Thymus (tissue), 11 donors: ENCODE measurements around the gene LAMP5. TPM values are rescaled to one million over a fixed set of nuclear protein-coding genes. Genes with fewer than 3 reads are reported as not detected.

Source experiments
- DNase-seq, 9 donors: peaks; one replicate each; pipeline ENCODE4 v3.0.0-alpha.2; 2013; ENCODE audit warnings: low spot score in 9 of 9, low read depth in 6 of 9, missing footprints in 1 of 9
- H3K27ac ChIP-seq, 2 donors: one replicate each; pipeline ENCODE4 v1.5.1; 2013; ENCODE audit warnings: control low read depth in 1 of 2, low read depth in 1 of 2, low read length in 1 of 2, mild to moderate bottlenecking in 1 of 2, moderate library complexity in 1 of 2
- H3K27me3 ChIP-seq, 2 donors: one replicate each; pipeline ENCODE4 v1.5.1; 2013; ENCODE audit warnings: low read length in 1 of 2; ENCODE audit not compliant: control insufficient read depth in 2 of 2, insufficient read depth in 1 of 2
- H3K36me3 ChIP-seq, 2 donors: one replicate each; pipeline ENCODE4 v1.5.1; 2013; ENCODE audit warnings: low read length in 1 of 2, mild to moderate bottlenecking in 1 of 2, moderate library complexity in 1 of 2; ENCODE audit not compliant: control insufficient read depth in 2 of 2, insufficient read depth in 2 of 2
- H3K4me1 ChIP-seq, 2 donors: one replicate each; pipeline ENCODE4 v1.5.1; 2013; ENCODE audit warnings: low read length in 2 of 2; ENCODE audit not compliant: control insufficient read depth in 2 of 2, insufficient read depth in 2 of 2
- H3K4me3 ChIP-seq, 2 donors: one replicate each; pipeline ENCODE4 v1.5.1; 2013; ENCODE audit warnings: low read length in 2 of 2, control low read depth in 1 of 2, mild to moderate bottlenecking in 1 of 2
- H3K9me3 ChIP-seq, 2 donors: one replicate each; pipeline ENCODE4 v1.5.1; 2013; ENCODE audit warnings: low read length in 1 of 2, mild to moderate bottlenecking in 1 of 2; ENCODE audit not compliant: control insufficient read depth in 2 of 2, insufficient read depth in 1 of 2
- WGBS: extraction: QIAGEN DNeasy Blood & Tissue Kit; methylation state at CpG from one replicate; pipeline ENCODE4 v1.1.7; 2013; 5-methylcytosine and 5-hydroxymethylcytosine counted together
- polyA plus RNA-seq: library from polyadenylated mRNA; stranded (reverse); fragments of 200-250 nt; gene quantifications from one replicate; pipeline ENCODE4 v1.2.3, GENCODE V29; 2013
- total RNA-seq: library from RNA; stranded (reverse); fragments of 120-200 nt; gene quantifications from one replicate; pipeline ENCODE4 v1.2.4, GENCODE V29; 2013
- donor health status: healthy.

Gene LAMP5
- total and polyA plus RNA-seq, 2 donors: 0.39 to 0.99 TPM

GRCh38 chr20:9483131-9483530 is 31.3 kb upstream of the LAMP5 start:
- H3K9me3 ChIP-seq: no peaks in the 10 kb centered on the region
- no peaks in the 10 kb centered on the region for H3K36me3 ChIP-seq
- H3K27me3 ChIP-seq: no peaks in the 10 kb centered on the region
- H3K4me1 ChIP-seq: no peaks in the 10 kb centered on the region
- H3K4me3 ChIP-seq: no peak overlapping the region
- DNase-seq: no peak
- H3K27ac ChIP-seq: no peak overlapping the region
- WGBS: 90% methylated on average over 2 of the region's 2 CpGs

- Histone ChIP-seq H3K4me1 (no peaks in the 10 kb centered on the region), H3K27me3 (no peaks in the 10 kb centered on the region), H3K27ac (no peak overlapping the region), H3K36me3 (no peaks in the 10 kb centered on the region), H3K4me3 (no peak overlapping the region), H3K9me3 (no peaks in the 10 kb centered on the region)
- DNase-seq: no peak
- WGBS: 94% methylated on average over 9 of the region's 9 CpGs
These were observed 28.6 kb upstream of the LAMP5 start for GRCh38 chr20:9485614-9486340.

GRCh38 chr20:9487231-9487630 is 27.2 kb upstream of the LAMP5 start:
- Histone ChIP-seq H3K27ac (no peak overlapping the region), H3K27me3 (no peaks in the 10 kb centered on the region), H3K9me3 (no peaks in the 10 kb centered on the region), H3K4me3 (no peak overlapping the region), H3K4me1 (no peaks in the 10 kb centered on the region), H3K36me3 (no peaks in the 10 kb centered on the region)
- 95% methylated on average over 4 of the region's 4 CpGs for WGBS
- DNase-seq: no peak

GRCh38 chr20:9488063-9488462 is 26.3 kb upstream of the LAMP5 start:
- no peak overlapping the region for H3K27ac ChIP-seq
- H3K36me3 ChIP-seq: no peaks in the 10 kb centered on the region
- DNase-seq: no peak
- no peaks in the 10 kb centered on the region for H3K4me1 ChIP-seq
- no peaks in the 10 kb centered on the region for H3K27me3 ChIP-seq
- no peaks in the 10 kb centered on the region for H3K9me3 ChIP-seq
- WGBS: 49% methylated on average over 2 of the region's 2 CpGs
- H3K4me3 ChIP-seq: no peak overlapping the region

GRCh38 chr20:9490161-9490560 is 24.2 kb upstream of the LAMP5 start:
- Histone ChIP-seq H3K4me1 (no peaks in the 10 kb centered on the region), H3K4me3 (no peak overlapping the region), H3K9me3 (no peaks in the 10 kb centered on the region), H3K27ac (no peak overlapping the region), H3K36me3 (no peaks in the 10 kb centered on the region), H3K27me3 (no peaks in the 10 kb centered on the region)
- DNase-seq: no peak
- WGBS: 95% methylated on average over 3 of the region's 3 CpGs

- H3K9me3 ChIP-seq: no peaks in the 10 kb centered on the region
- no peaks in the 10 kb centered on the region for H3K4me1 ChIP-seq
- WGBS: 97% methylated on average over 3 of the region's 3 CpGs
- DNase-seq: no peak
- H3K4me3 ChIP-seq: no peak overlapping the region
- no peaks in the 10 kb centered on the region for H3K27me3 ChIP-seq
- no peak overlapping the region for H3K27ac ChIP-seq
- no peaks in the 10 kb centered on the region for H3K36me3 ChIP-seq
These were observed 23.8 kb upstream of the LAMP5 start for GRCh38 chr20:9490631-9491030.

- no peak for DNase-seq
- H3K9me3 ChIP-seq: no peaks in the 10 kb centered on the region
- no peak overlapping the region for H3K27ac ChIP-seq
- H3K27me3 ChIP-seq: no peaks in the 10 kb centered on the region
- WGBS: 100% methylated on average over 1 of the region's 1 CpG
- no peaks in the 10 kb centered on the region for H3K4me1 ChIP-seq
- no peaks in the 10 kb centered on the region for H3K36me3 ChIP-seq
- no peak overlapping the region for H3K4me3 ChIP-seq
These were observed 23.1 kb upstream of the LAMP5 start for GRCh38 chr20:9491324-9491723.

GRCh38 chr20:9492067-9492466 is 22.3 kb upstream of the LAMP5 start:
- Histone ChIP-seq H3K4me3 (no peak overlapping the region), H3K4me1 (no peaks in the 10 kb centered on the region), H3K27ac (no peak overlapping the region), H3K27me3 (no peaks in the 10 kb centered on the region), H3K9me3 (no peaks in the 10 kb centered on the region), H3K36me3 (no peaks in the 10 kb centered on the region)
- no peak for DNase-seq
- 90% methylated on average over 4 of the region's 4 CpGs for WGBS

- Histone ChIP-seq H3K36me3 (no peaks in the 10 kb centered on the region), H3K27me3 (no peaks in the 10 kb centered on the region), H3K9me3 (no peaks in the 10 kb centered on the region), H3K27ac (no peak overlapping the region), H3K4me3 (no peak overlapping the region), H3K4me1 (no peaks in the 10 kb centered on the region)
- 93% methylated on average over 2 of the region's 2 CpGs for WGBS
- no peak for DNase-seq
These were observed 20.6 kb upstream of the LAMP5 start for GRCh38 chr20:9493803-9494202.
